ENCODE measurements around the gene NANS.

DNA sequence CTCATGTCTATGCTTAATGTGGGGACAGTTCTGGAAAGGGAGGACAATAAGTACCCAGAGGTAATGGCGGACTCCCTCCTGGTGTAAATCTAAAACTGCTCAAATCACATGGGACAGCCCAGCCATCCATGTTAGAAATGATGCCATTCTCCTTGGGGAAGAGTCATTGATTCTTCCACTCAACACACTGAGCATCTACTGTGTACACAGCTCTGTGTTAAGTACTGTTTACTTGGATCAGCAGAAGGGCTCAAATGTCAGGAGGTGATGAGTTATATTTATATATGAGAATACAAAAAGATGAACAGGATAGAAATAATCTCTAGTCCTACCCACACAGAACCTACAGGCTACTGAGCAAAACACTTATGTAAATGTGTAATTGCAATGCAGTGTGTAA is 31.8 kb upstream of the NANS start:
- no peak for TF ChIP-seq POLR2AphosphoS5 (IDR thresholded peaks at IDR 0.05)
- TF ChIP-seq, protein P1, sequence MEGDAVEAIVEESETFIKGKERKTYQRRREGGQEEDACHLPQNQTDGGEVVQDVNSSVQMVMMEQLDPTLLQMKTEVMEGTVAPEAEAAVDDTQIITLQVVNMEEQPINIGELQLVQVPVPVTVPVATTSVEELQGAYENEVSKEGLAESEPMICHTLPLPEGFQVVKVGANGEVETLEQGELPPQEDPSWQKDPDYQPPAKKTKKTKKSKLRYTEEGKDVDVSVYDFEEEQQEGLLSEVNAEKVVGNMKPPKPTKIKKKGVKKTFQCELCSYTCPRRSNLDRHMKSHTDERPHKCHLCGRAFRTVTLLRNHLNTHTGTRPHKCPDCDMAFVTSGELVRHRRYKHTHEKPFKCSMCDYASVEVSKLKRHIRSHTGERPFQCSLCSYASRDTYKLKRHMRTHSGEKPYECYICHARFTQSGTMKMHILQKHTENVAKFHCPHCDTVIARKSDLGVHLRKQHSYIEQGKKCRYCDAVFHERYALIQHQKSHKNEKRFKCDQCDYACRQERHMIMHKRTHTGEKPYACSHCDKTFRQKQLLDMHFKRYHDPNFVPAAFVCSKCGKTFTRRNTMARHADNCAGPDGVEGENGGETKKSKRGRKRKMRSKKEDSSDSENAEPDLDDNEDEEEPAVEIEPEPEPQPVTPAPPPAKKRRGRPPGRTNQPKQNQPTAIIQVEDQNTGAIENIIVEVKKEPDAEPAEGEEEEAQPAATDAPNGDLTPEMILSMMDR (IDR thresholded peaks at IDR 0.05): no peak
